ENCODE results near the gene TBCK.
"Not testable (repeated sequence)": the region's sequence is repeated elsewhere in the genome, so short reads cannot be mapped to it uniquely, and the experiment has no call there.

The TBCK gene

DNA sequence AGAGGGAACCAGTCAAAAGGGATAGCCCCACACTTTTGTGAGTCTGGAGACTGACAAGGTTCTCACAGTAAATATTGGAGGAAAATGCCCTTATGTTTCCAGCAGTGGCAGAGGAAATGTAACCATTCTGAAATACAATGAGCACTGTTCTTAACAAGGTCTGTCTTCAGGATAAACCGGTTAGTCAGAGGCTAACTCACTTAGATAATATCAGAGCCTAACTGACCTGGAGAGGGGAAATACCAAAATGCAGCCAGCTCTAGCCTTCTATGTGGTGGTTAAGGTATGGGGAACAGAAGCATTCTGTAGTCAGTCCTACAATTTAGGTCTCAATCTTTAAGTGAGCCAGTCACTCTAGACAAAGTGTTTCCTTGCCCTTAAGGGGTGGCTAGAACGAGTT is 70.8 kb downstream of the TBCK start:
- Histone ChIP-seq H3K27ac (ENCODE audit: low read depth, low read length) (no peak overlapping the region), H3K27me3 (ENCODE audit: control insufficient read depth in 1 of 2, insufficient read depth in 2 of 2, low read length in 2 of 2) (no peaks in the 10 kb centered on the region), H3K36me3 (ENCODE audit: control insufficient read depth in 1 of 2, insufficient read depth in 2 of 2, low read length in 2 of 2) (peaks cover 0 to 20% of the 10 kb centered on the region in 2 donors), H3K9ac (ENCODE audit: low read depth in 1 of 2, low read length in 2 of 2) (no peak overlapping the region), H3K4me1 (ENCODE audit: control insufficient read depth in 1 of 2, insufficient read depth in 2 of 2, low read length in 2 of 2) (no peaks in the 10 kb centered on the region), H3K9me3 (ENCODE audit: control insufficient read depth in 1 of 2, low read length in 2 of 2) (no peaks in the 10 kb centered on the region), H3K4me3 (ENCODE audit: low read depth in 1 of 2, low read length in 2 of 2) (no peak overlapping the region)

DNA sequence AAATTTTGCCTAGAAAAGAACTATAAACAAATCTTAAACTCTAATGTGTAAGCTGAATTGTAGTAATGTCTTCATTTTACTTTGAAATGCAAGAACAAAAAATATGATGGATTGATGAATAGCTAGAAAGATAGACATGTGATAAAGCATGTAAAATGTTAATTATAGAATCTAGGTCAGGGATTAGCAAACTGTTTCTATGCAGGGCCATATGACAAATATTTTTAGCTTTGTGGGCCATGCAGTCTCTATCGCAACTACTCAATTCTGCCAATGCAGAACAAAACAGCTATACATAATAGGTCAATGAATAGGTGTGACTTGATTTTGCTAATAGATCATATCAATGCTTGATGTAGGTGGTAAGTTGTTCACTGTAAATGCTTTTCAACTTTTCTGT is 75.3 kb downstream of the TBCK start:
- Histone ChIP-seq H3K27ac (ENCODE audit: low read depth, low read length) (no peak overlapping the region), H3K9me3 (ENCODE audit: control insufficient read depth in 1 of 2, low read length in 2 of 2) (no peaks in the 10 kb centered on the region), H3K27me3 (ENCODE audit: control insufficient read depth in 1 of 2, insufficient read depth in 2 of 2, low read length in 2 of 2) (no peaks in the 10 kb centered on the region), H3K4me1 (ENCODE audit: control insufficient read depth in 1 of 2, insufficient read depth in 2 of 2, low read length in 2 of 2) (peaks cover 0 to 3% of the 10 kb centered on the region in 2 donors), H3K4me3 (ENCODE audit: low read depth in 1 of 2, low read length in 2 of 2) (no peak overlapping the region), H3K9ac (ENCODE audit: low read depth in 1 of 2, low read length in 2 of 2) (no peak overlapping the region), H3K36me3 (ENCODE audit: control insufficient read depth in 1 of 2, insufficient read depth in 2 of 2, low read length in 2 of 2) (peaks cover 0 to 8% of the 10 kb centered on the region in 2 donors)

DNA sequence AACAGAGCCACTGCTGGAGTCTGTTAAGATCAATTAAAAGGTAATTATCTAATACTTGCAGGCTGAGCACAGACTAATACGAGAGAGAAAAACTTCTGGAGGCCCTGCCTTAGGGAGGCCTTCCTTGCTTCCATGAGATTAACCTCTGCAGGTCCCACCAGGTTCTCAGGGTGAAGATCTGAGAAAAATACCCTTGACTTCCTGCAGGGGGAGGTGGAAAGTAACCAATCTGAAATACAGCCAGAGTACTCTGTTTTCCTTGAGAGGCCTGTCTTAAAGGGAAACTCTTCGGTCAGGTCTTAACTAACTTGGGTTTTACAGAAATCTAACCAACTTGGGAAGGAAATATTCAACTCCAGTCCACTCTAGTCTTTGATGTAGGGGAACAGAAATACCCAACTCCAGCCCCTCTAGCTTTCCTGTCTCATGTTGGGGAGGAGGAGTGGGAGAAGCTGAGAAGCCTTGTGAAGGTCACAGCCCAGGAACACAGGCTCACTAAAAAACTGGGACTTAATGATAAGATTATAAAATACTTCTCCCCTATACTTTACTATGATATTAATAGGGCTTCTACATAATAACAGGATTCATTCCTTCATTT is 77.1 kb downstream of the TBCK start:
- no peaks in the 10 kb centered on the region for H3K9me3 ChIP-seq (ENCODE audit: control insufficient read depth in 1 of 2, low read length in 2 of 2)
- H3K4me3 ChIP-seq (ENCODE audit: low read depth in 1 of 2, low read length in 2 of 2): no peak overlapping the region
- H3K9ac ChIP-seq (ENCODE audit: low read depth in 1 of 2, low read length in 2 of 2): no peak overlapping the region
- peaks cover 0 to 6% of the 10 kb centered on the region in 2 donors for H3K36me3 ChIP-seq (ENCODE audit: control insufficient read depth in 1 of 2, insufficient read depth in 2 of 2, low read length in 2 of 2)
- no peaks in the 10 kb centered on the region for H3K27me3 ChIP-seq (ENCODE audit: control insufficient read depth in 1 of 2, insufficient read depth in 2 of 2, low read length in 2 of 2)
- H3K4me1 ChIP-seq (ENCODE audit: control insufficient read depth in 1 of 2, insufficient read depth in 2 of 2, low read length in 2 of 2): peaks cover 0 to 3% of the 10 kb centered on the region in 2 donors
- no peak overlapping the region for H3K27ac ChIP-seq (ENCODE audit: low read depth, low read length)

DNA sequence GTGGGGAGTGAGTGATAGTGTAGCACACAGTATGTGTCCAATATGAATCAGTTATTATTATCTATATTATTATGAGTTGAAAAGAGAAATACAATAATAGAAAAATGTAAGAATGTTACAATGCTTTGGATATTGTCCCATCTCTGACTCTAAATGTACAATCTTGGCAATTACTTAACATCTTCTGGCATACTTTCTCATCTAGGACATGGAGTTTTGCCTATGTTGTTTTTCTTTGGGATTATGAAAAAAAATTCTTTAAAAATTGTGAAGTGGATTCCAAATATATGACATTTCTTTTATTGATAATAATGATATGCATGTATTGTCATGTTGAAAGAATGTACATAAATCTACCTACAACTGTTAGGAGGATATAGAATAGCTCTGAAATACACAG is 84.1 kb downstream of the TBCK start:
- Histone ChIP-seq H3K27me3 (ENCODE audit: control insufficient read depth in 1 of 2, insufficient read depth in 2 of 2, low read length in 2 of 2) (no peaks in the 10 kb centered on the region), H3K4me3 (ENCODE audit: low read depth in 1 of 2, low read length in 2 of 2) (no peak overlapping the region), H3K27ac (ENCODE audit: low read depth, low read length) (no peak overlapping the region), H3K9ac (ENCODE audit: low read depth in 1 of 2, low read length in 2 of 2) (no peak overlapping the region), H3K36me3 (ENCODE audit: control insufficient read depth in 1 of 2, insufficient read depth in 2 of 2, low read length in 2 of 2) (peaks cover 14 to 19% of the 10 kb centered on the region in 2 donors), H3K9me3 (ENCODE audit: control insufficient read depth in 1 of 2, low read length in 2 of 2) (no peaks in the 10 kb centered on the region), H3K4me1 (ENCODE audit: control insufficient read depth in 1 of 2, insufficient read depth in 2 of 2, low read length in 2 of 2) (no peaks in the 10 kb centered on the region)

DNA sequence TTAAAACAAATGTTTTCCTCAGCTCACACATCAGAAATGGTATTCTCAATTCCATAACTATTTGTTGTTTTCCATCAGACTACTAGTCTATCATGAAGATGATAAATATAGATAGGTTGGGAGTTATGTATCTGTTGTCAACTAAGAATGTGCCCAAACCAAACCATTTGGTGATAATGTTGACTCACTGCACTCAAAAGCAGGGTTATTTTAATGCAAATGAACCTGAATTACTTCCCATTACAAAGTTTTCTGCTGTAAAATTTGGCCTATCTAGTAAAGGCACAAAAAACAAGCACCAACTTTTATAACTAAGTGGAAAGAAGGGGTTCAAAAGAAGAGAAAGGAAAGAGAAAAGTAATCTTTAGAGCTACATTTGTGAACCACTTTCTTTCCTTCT is 93.5 kb downstream of the TBCK start:
- no peak overlapping the region for H3K27ac ChIP-seq (ENCODE audit: low read depth, low read length)
- no peaks in the 10 kb centered on the region for H3K4me1 ChIP-seq (ENCODE audit: control insufficient read depth in 1 of 2, insufficient read depth in 2 of 2, low read length in 2 of 2)
- no peaks in the 10 kb centered on the region for H3K9me3 ChIP-seq (ENCODE audit: control insufficient read depth in 1 of 2, low read length in 2 of 2)
- peaks cover 0 to 4% of the 10 kb centered on the region in 2 donors for H3K36me3 ChIP-seq (ENCODE audit: control insufficient read depth in 1 of 2, insufficient read depth in 2 of 2, low read length in 2 of 2)
- no peak overlapping the region for H3K9ac ChIP-seq (ENCODE audit: low read depth in 1 of 2, low read length in 2 of 2)
- no peak overlapping the region for H3K4me3 ChIP-seq (ENCODE audit: low read depth in 1 of 2, low read length in 2 of 2)
- H3K27me3 ChIP-seq (ENCODE audit: control insufficient read depth in 1 of 2, insufficient read depth in 2 of 2, low read length in 2 of 2): no peaks in the 10 kb centered on the region

DNA sequence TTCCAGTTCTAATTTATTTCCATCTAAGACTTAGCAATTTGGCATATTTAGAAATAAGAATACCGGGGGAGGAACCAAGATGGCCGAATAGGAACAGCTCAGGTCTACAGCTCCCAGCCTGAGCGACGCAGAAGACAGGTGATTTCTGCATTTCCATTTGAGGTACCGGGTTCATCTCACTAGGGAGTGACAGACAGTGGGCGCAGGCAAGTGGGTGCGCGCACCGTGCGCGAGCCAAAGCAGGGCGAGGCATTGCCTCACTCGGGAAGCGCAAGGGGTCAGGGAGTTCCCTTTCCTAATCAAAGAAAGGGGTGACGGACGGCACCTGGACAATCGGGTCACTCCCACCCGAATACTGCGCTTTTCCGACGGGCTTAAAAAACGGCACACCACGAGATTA is 102.7 kb downstream of the TBCK start:
- H3K27me3 ChIP-seq (ENCODE audit: control insufficient read depth in 1 of 2, insufficient read depth in 2 of 2, low read length in 2 of 2); H3K27ac ChIP-seq (ENCODE audit: low read depth, low read length); H3K9ac ChIP-seq (ENCODE audit: low read depth in 1 of 2, low read length in 2 of 2); H3K36me3 ChIP-seq (ENCODE audit: control insufficient read depth in 1 of 2, insufficient read depth in 2 of 2, low read length in 2 of 2); H3K9me3 ChIP-seq (ENCODE audit: control insufficient read depth in 1 of 2, low read length in 2 of 2); H3K4me3 ChIP-seq (ENCODE audit: low read depth in 1 of 2, low read length in 2 of 2); H3K4me1 ChIP-seq (ENCODE audit: control insufficient read depth in 1 of 2, insufficient read depth in 2 of 2, low read length in 2 of 2): not testable (repeated sequence)

DNA sequence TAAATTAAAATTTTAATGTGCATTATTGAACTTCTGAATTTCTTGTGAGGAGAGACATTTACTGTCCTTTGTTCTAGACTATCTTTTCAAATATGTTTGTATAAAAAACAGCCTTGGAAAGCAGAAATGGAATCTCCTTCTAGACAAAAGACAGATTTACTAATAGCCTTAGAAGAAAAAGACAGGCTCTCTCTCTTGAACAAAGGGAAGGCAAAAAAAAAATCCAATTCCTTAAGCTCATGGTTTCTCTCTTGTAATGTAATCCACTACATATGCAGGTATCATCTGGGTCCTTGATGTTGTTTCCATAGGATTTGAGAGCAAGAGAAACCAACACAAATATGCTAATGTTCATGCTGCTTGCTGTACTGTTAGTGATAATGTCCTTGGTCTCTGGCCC is 106.0 kb downstream of the TBCK start:
- no peaks in the 10 kb centered on the region for H3K4me1 ChIP-seq (ENCODE audit: control insufficient read depth in 1 of 2, insufficient read depth in 2 of 2, low read length in 2 of 2)
- peaks cover 3 to 9% of the 10 kb centered on the region in 2 donors for H3K36me3 ChIP-seq (ENCODE audit: control insufficient read depth in 1 of 2, insufficient read depth in 2 of 2, low read length in 2 of 2)
- no peak overlapping the region for H3K27ac ChIP-seq (ENCODE audit: low read depth, low read length)
- no peak overlapping the region for H3K4me3 ChIP-seq (ENCODE audit: low read depth in 1 of 2, low read length in 2 of 2)
- no peaks in the 10 kb centered on the region for H3K9me3 ChIP-seq (ENCODE audit: control insufficient read depth in 1 of 2, low read length in 2 of 2)
- H3K27me3 ChIP-seq (ENCODE audit: control insufficient read depth in 1 of 2, insufficient read depth in 2 of 2, low read length in 2 of 2): no peaks in the 10 kb centered on the region
- H3K9ac ChIP-seq (ENCODE audit: low read depth in 1 of 2, low read length in 2 of 2): no peak overlapping the region

DNA sequence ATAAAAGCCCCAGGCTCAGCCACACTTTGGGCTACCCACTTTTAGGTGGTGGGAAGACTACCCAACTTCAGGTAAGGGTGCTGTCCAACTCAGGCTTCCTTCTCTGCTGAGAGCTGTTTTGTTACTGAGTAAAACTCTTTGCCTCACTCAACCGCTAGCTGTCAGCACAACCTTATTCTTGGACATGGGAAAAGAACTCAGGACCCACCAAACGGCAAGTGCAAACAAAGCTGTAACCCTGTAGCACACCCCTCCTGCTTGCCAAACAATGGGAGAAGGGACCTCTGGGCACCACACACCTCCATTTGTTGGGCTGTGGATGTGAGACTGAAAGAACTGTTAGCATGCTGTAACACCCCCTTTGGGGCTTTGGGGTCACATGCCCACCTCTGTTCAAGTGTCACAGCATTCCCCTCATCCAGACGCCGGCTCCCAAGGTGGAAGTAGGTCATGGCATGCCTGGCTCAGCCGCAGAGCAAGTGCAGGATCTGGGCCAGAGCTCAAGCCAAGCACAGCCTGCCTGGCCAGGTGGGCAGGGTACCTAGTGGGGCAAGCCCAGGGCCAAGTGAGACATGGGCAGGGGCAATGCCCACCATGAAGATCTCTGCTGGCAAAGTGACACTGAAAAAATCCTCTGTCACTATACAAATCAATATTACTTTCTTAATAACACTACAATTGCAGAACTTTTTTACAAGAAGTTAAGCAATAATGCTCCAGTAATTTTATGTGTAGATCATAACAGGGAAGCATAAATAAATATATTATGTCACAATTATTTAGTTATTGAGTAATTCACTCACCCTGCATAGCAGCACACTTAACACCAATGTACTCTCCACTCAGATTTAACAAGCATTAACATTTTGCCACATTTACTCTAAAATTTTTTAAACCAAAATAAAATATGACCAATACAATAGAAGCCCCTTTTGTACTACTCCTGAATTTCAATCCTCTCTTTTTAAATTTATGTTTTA is 107.2 kb downstream of the TBCK start:
- peaks cover 3 to 9% of the 10 kb centered on the region in 2 donors for H3K36me3 ChIP-seq (ENCODE audit: control insufficient read depth in 1 of 2, insufficient read depth in 2 of 2, low read length in 2 of 2)
- no peak overlapping the region for H3K27ac ChIP-seq (ENCODE audit: low read depth, low read length)
- no peak overlapping the region for H3K4me3 ChIP-seq (ENCODE audit: low read depth in 1 of 2, low read length in 2 of 2)
- H3K27me3 ChIP-seq (ENCODE audit: control insufficient read depth in 1 of 2, insufficient read depth in 2 of 2, low read length in 2 of 2): no peaks in the 10 kb centered on the region
- H3K9ac ChIP-seq (ENCODE audit: low read depth in 1 of 2, low read length in 2 of 2): no peak overlapping the region
- no peaks in the 10 kb centered on the region for H3K4me1 ChIP-seq (ENCODE audit: control insufficient read depth in 1 of 2, insufficient read depth in 2 of 2, low read length in 2 of 2)
- no peaks in the 10 kb centered on the region for H3K9me3 ChIP-seq (ENCODE audit: control insufficient read depth in 1 of 2, low read length in 2 of 2)

DNA sequence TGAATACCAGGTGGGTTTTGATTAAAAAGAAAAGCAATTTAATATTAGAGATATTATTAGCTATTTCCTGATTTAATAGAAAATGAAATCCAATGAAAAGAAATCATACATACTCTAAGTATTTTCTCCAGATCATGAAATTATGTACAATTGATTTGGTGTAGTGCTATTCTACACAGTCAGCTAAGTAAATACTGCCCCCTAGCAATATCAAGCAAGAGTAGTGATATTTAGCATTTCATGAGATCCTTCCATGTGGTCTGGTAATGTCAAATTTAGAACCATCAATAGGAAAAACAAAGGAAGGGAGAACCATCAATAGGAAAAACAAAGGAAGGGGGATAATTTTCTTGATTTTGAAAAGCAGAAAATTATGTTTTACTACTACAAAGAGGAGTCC is 114.6 kb downstream of the TBCK start:
- Histone ChIP-seq H3K4me3 (ENCODE audit: low read depth in 1 of 2, low read length in 2 of 2) (no peak overlapping the region), H3K36me3 (ENCODE audit: control insufficient read depth in 1 of 2, insufficient read depth in 2 of 2, low read length in 2 of 2) (no peaks in the 10 kb centered on the region), H3K9ac (ENCODE audit: low read depth in 1 of 2, low read length in 2 of 2) (no peak overlapping the region), H3K4me1 (ENCODE audit: control insufficient read depth in 1 of 2, insufficient read depth in 2 of 2, low read length in 2 of 2) (no peaks in the 10 kb centered on the region), H3K27ac (ENCODE audit: low read depth, low read length) (no peak overlapping the region), H3K9me3 (ENCODE audit: control insufficient read depth in 1 of 2, low read length in 2 of 2) (no peaks in the 10 kb centered on the region), H3K27me3 (ENCODE audit: control insufficient read depth in 1 of 2, insufficient read depth in 2 of 2, low read length in 2 of 2) (no peaks in the 10 kb centered on the region)

DNA sequence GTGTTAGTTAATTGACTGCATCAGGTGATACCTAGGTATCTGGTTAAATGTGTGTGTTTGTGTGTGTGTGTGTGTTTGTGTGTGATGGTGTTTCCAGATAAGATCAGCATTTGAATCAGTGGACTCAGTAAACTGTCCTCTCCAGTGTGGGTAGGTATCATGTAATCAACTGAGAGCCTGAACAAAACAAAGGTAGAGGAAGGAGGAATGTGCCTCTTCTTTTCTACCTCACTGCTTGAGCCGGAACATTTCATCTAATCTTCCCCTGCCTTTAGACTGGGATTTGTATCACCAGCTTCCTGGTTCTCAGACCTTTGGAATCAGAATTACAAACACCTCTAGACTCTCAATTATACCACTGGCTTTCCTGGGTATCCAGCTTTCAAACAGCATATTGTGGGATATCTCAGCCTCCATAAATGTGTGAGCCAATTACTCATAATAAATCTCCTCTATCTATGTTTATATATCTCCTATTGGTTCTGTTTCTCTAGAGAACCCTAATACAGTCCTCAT is 120.5 kb downstream of the TBCK start:
- H3K27ac ChIP-seq (ENCODE audit: low read depth, low read length): no peak overlapping the region
- H3K9ac ChIP-seq (ENCODE audit: low read depth in 1 of 2, low read length in 2 of 2): no peak overlapping the region
- H3K4me3 ChIP-seq (ENCODE audit: low read depth in 1 of 2, low read length in 2 of 2): no peak overlapping the region
- H3K36me3 ChIP-seq (ENCODE audit: control insufficient read depth in 1 of 2, insufficient read depth in 2 of 2, low read length in 2 of 2): peaks cover 0 to 9% of the 10 kb centered on the region in 2 donors
- no peaks in the 10 kb centered on the region for H3K9me3 ChIP-seq (ENCODE audit: control insufficient read depth in 1 of 2, low read length in 2 of 2)
- H3K27me3 ChIP-seq (ENCODE audit: control insufficient read depth in 1 of 2, insufficient read depth in 2 of 2, low read length in 2 of 2): no peaks in the 10 kb centered on the region
- peaks cover 0 to 6% of the 10 kb centered on the region in 2 donors for H3K4me1 ChIP-seq (ENCODE audit: control insufficient read depth in 1 of 2, insufficient read depth in 2 of 2, low read length in 2 of 2)
